COLO668 (cell line): ENCODE measurements around the gene PTHLH.
A peak's percentile ranks its signal among the peaks of the same experiment; 100 is the strongest.

ENCODE experiments used
- DNase-seq: peaks from one replicate; lab custom pipeline; 2025; ENCODE audit not compliant: unreplicated experiment; lab: John Stamatoyannopoulos, UW

The PTHLH gene

DNA sequence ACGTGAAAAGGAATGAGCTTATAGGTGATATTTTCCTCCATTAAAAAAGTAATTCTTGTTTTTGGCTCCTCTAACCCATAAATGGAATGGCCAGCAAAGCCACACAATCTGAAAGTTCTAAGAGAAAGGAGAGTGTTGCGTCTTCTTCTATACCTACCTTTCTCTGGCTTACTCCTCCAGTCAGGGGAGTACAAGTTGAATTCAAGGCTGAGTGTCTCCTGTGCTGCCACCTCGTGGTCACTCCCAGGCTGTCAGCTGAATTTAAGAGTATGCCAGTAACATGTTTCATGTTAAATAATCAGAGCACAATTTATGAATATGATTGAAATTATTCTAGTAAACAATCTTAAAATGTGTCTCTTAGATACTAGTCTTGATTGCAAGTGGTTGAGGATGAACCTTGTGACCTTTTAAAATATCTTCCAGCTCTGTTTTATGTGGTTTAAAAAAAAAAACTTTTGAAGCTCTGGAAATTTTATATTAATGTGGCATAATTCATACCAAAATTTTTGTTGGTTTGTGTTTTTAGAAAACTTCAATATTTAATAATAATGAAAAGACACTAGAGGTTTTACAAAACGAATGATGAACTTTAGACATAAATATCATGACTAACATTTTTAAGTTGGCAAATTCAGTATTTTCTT is 31.7 kb downstream of the PTHLH start:
- DNase-seq: peak; percentile 61

- DNase-seq: no peak
Observed at GRCh38 chr12:27940245-27940644, 32.3 kb downstream of the PTHLH start.

DNA sequence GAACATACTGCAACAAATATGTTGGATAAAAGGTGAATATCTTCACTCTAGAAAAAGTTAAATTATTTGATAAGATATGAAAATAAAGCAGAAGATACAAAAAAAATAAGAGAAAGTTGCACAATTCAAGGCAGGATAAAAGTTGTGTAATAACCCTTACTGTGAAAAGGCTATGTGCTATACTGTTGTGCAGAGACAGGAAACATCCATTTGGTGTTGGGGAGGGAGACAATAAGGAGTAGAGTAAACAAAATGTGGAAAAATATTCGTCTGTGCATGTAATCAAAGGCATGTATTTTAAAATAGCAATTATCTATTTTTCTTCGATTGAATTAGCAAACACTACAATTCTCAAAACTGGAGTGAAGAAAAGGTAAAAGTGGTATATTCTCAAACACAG is 34.8 kb downstream of the PTHLH start:
- DNase-seq: no peak

GRCh38 chr12:27936196-27936595 is 36.3 kb downstream of the PTHLH start:
- no peak for DNase-seq

DNA sequence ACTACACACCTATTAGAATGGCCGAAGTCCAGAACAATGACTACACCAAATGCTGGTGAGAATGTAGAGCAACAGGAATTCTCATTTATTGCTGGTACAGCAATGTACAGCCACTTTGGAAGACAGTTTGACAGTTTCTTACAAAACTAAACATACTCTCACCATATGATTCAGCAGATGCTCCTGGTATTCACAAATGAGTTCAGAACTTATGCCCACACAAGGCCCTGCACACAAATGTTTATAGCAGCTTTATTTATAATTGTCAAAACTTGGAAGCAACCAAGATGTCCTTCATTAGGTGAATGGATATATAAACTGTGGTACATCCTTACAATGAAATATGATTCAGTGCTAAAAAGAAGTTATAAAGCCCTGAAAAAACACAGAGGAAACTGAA is 38.3 kb downstream of the PTHLH start:
- no peak for DNase-seq

DNA sequence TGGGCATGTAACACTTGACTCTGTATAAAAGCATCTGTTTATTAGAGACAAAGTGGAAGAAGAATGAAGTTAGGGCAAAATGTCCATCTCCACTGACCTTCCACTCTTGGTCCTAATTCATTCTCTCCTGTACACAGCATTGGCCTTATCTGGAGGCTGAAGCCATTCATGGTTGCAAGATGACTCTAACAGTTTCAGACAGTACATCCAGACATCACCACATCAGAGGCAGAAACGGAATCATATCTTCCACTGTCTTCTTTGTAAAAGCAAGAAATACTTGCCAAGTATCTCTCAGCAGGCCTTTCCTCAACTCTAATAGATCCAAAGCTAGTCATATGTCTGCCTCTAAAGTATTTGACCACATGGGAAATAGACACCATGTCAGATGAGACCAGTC is 41.1 kb downstream of the PTHLH start:
- DNase-seq: no peak

DNA sequence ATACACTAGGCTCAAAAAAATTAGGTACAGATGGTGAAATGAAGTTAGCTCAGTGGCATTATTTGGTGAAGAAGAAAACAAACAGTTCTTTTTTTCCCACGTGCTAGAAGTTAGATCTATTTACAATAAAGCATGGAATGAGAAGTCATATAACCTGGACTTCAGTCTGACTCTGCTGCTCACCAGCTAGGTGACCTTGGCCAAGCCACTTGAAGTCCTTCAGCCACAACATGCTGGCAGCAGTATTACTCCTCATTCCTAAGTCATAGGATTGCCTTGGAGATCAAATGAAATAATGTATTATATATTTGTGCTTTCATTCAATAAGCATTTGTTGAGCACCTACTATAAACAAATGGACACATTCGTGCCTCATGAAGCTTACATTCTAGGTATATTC is 45.2 kb downstream of the PTHLH start:
- DNase-seq: no peak

DNA sequence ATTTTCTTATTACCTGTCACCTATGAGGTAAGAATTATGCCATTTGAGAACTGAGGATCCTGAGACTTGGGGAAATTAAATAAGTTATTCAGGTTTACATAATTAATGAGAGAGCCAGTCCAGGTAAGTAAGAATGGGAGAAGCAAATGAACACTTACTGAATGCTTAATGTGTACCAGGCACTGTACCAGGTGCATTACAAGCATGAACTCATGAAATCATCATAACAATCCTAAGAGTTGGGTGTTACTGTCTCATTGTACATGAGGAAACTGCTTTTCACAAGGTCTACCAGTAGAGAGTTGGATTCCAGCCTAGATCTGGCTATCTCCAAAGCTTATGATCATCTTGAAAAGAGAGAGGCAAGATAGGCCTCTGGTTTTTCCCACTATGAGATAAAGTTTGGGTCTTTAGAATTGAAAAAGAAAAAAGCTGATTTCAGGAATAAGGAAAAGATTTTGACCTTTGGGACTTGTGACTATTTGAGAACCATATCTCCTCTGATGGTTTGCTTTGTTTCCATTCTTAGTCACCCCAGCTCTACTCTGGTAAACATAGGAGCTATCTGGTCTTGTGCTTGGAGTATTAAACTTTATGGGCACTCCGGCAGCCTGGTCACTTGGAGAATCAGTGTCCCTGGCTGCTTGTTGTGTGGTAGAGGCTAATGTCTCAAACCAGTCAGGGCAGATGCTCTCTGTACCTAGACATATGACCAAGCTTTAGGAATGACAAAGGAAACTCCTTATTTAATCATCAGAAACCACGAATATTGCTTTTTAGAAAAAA is 48.0 kb downstream of the PTHLH start:
- DNase-seq: no peak

DNA sequence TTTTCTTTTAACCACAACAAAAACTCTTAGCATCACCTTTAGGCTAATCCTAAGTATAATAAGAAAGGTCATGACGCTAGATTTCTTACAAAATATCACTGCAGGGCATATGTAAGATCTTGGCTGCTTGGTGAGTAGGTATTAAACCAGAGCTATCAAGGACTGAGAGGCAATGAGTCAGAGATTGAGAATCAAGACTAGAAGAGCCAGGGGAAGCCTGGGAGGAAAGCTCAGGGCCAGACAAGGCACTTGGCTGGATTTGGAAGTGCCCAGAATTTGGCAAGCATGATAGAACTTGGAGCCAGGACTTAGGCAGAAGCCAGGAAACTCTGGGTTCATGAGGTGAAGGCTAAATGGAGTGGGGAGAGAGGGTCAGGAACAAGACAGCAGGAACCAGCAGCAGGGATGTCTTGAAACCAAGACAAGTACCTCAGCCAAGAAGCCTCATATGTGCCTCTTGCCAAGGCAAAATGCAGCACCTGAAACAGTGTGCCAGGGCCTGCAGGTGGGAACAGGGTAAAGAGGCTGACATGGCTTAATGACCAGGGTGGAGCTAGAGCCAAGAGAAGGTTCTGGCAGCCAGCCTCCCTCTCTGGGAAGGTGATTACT is 49.9 kb downstream of the PTHLH start:
- DNase-seq: no peak

GRCh38 chr12:27919671-27920235 is 52.8 kb downstream of the PTHLH start:
- DNase-seq: no peak

DNA sequence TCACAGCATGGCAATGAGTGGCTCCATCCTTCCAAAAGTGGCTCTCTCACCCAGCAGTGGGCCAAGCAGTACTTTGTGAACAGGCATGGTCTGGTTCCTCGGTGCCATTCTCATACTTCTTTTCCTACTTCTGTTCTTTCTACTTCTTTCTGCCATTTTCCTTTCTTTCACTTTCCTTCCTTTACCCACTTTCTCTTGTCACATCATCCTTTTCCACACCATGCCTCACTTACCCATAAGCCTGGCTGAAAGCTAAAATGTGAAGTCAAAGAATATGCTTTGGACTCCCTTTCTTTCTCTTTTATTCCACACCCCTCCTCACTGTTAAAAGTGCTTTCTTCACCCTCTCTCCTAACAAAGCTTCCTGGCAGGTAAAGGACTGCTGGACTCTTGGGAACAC is 57.0 kb downstream of the PTHLH start:
- no peak for DNase-seq

DNA sequence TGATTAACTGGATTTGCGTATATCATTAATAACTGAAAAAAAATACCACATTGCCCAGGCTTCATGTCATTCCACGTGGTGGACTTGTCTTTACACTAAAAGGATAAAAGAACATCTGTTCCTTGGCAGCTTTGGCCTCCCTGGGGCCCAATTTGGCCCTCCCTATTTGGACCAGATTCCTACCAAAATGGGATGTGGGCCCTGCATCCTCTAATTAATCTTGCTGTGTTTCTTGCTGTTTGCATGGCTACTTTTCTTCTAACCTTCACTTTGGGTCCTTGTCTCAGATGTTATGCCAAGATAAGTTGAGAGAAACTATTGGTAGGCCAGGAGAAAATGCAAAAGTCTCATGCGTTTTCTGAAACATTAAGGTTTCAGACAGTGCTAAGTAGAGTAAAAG is 57.5 kb downstream of the PTHLH start:
- no peak for DNase-seq

GRCh38 chr12:27913999-27914614 is 58.4 kb downstream of the PTHLH start:
- DNase-seq: no peak

GRCh38 chr12:27911397-27911796 is 61.1 kb downstream of the PTHLH start:
- DNase-seq: no peak
